Lower lobe of right lung (tissue), 2 donors: ENCODE results near the gene MVP. TPM values are rescaled to one million over a fixed set of nuclear protein-coding genes. Genes with fewer than 3 reads are reported as not detected.

Experiments used
- ATAC-seq, 2 donors: fragments of 200-7000 bp; cut with Tn5 transposase; one replicate each; pipeline ENCODE4 v1.9.1; 2020 to 2022; ENCODE audit warnings: mild to moderate bottlenecking in 2 of 2, moderate library complexity in 2 of 2
- DNase-seq: peaks from one replicate; pipeline ENCODE4 v3.0.0-alpha.2; 2020
- H3K27ac ChIP-seq: fragments of 200-600 bp; one replicate; pipeline ENCODE4 v1.8.0; 2022
- H3K27me3 ChIP-seq: fragments of 200-600 bp; one replicate; pipeline ENCODE4 v1.8.0; 2022; ENCODE audit warnings: low read depth
- H3K36me3 ChIP-seq: fragments of 200-600 bp; one replicate; pipeline ENCODE4 v1.8.0; 2022; ENCODE audit warnings: mild to moderate bottlenecking
- H3K4me1 ChIP-seq: fragments of 200-600 bp; one replicate; pipeline ENCODE4 v1.8.0; 2022
- H3K4me3 ChIP-seq: fragments of 200-600 bp; one replicate; pipeline ENCODE4 v1.8.0; 2022; ENCODE audit warnings: mild to moderate bottlenecking
- H3K9me3 ChIP-seq: fragments of 200-600 bp; one replicate; pipeline ENCODE4 v1.8.0; 2022
- intact Hi-C: fragments of 100-400 bp; cut with DNase I; formaldehyde crosslinking; loops from one replicate; pipeline ENCODE4 v1.11.0; 2022
- total RNA-seq: library from RNA; stranded (reverse); fragmentation: NEBNext Ultra II Directional; extraction: Animal tissue kit (Norgen Biotek cat#: 25700); gene quantifications from one replicate; pipeline ENCODE4 v1.2.1, GENCODE V29; 2021
- TF ChIP-seq, protein P1 (sequence below): fragments of 200-600 bp; IDR thresholded peaks from one replicate; pipeline ENCODE4 v1.8.0; 2022; ENCODE audit warnings: antibody characterized with exemption, mild to moderate bottlenecking
- donor health status: DM: no; HTN: yes; CAD: no; lungs with severe emphysema.

Gene MVP
- total RNA-seq, 1 donor from 2014 or later: 248 TPM

- peaks cover 2% of the 10 kb centered on the region for H3K27me3 ChIP-seq
- ATAC-seq (peak; percentile 61 to 62), DNase-seq (no peak)
- intact Hi-C loops: no loop called here
- H3K27ac ChIP-seq: no peak overlapping the region
- no peak overlapping the region for H3K4me3 ChIP-seq
- no peaks in the 10 kb centered on the region for H3K4me1 ChIP-seq
- TF ChIP-seq, protein P1, sequence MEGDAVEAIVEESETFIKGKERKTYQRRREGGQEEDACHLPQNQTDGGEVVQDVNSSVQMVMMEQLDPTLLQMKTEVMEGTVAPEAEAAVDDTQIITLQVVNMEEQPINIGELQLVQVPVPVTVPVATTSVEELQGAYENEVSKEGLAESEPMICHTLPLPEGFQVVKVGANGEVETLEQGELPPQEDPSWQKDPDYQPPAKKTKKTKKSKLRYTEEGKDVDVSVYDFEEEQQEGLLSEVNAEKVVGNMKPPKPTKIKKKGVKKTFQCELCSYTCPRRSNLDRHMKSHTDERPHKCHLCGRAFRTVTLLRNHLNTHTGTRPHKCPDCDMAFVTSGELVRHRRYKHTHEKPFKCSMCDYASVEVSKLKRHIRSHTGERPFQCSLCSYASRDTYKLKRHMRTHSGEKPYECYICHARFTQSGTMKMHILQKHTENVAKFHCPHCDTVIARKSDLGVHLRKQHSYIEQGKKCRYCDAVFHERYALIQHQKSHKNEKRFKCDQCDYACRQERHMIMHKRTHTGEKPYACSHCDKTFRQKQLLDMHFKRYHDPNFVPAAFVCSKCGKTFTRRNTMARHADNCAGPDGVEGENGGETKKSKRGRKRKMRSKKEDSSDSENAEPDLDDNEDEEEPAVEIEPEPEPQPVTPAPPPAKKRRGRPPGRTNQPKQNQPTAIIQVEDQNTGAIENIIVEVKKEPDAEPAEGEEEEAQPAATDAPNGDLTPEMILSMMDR: no peak
- H3K36me3 ChIP-seq: no peaks in the 10 kb centered on the region
- no peaks in the 10 kb centered on the region for H3K9me3 ChIP-seq
Observed at GRCh38 chr16:29891525-29892457, 71.5 kb downstream of the MVP start.

DNA sequence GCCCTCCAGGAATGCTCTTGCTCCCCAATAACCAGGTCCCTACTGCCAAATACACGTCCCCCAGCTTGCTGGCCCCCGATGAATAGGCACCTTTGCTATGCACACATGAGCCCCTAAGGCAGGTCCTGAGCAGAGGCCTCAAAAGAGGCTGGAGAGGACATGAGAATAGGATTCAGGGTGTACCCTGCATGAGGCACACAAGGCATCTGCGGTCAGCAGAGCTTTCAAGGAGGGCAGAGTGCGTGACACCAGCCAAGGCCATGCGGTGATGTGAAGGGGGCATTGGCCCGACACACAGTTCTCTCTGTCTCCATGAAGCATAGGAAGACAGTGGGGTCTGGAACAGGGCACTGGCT lies 72.2 kb downstream of the MVP start:
- no peaks in the 10 kb centered on the region for H3K9me3 ChIP-seq
- ATAC-seq: peak in 1 of 2 donors; percentile 26
- DNase-seq: no peak
- H3K36me3 ChIP-seq: no peaks in the 10 kb centered on the region
- TF ChIP-seq, protein P1: no peak
- intact Hi-C loops: no loop called here
- no peak overlapping the region for H3K4me3 ChIP-seq
- no peaks in the 10 kb centered on the region for H3K4me1 ChIP-seq
- no peak overlapping the region for H3K27ac ChIP-seq
- H3K27me3 ChIP-seq: peaks cover 8% of the 10 kb centered on the region

GRCh38 chr16:29893553-29893952 lies 73.3 kb downstream of the MVP start:
- Histone ChIP-seq H3K27me3 (peaks cover 16% of the 10 kb centered on the region), H3K27ac (no peak overlapping the region), H3K4me3 (no peak overlapping the region), H3K9me3 (no peaks in the 10 kb centered on the region), H3K4me1 (no peaks in the 10 kb centered on the region), H3K36me3 (no peaks in the 10 kb centered on the region)
- TF ChIP-seq, protein P1: no peak
- ATAC-seq (no peak), DNase-seq (no peak)
- intact Hi-C loops: no loop called here

DNA sequence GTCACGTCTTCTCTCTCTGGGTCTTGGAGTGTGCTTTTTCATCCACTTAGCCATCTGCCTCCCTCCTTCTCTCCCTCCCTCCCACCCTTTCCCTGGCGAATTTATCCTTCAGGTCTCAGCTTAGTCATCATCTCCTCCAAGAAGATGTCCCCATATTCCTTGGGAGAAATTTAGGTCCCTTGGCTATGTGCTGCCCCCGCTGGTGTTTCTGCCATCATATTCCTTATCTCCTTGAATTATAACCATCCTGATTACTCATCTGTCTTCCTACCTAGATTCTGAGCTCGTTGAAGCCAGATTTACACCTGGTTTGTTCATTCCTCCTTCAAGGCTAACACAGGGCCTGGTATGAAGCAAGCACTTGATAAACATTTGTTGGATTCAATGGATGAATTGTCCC lies 74.1 kb downstream of the MVP start:
- Histone ChIP-seq H3K27ac (no peak overlapping the region), H3K4me1 (no peaks in the 10 kb centered on the region), H3K4me3 (no peak overlapping the region), H3K36me3 (no peaks in the 10 kb centered on the region), H3K27me3 (peaks cover 16% of the 10 kb centered on the region), H3K9me3 (no peaks in the 10 kb centered on the region)
- DNase-seq (no peak), ATAC-seq (no peak)
- intact Hi-C loops: no loop called here
- TF ChIP-seq, protein P1: no peak

DNA sequence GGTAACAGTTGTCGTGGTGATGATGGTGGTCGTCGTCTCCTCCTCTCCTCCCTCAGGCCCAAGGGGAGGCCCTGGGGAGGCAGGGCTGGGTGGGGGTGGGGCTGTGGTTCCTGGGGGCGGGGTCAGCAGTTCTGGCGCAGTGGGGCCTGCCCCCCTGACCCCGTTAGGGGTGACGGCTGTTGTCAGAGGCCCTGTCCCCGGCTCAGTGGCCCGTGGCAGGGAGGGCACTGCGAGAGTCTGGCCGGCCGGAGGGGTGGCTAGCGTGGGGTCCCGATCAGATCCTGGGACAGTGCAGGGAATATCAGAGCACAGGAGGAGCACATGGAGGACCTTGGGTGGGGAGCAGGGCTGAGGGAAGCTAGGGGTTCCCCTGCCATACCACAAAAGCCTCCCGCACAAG lies 76.6 kb downstream of the MVP start:
- intact Hi-C loops: no loop called here
- no peaks in the 10 kb centered on the region for H3K36me3 ChIP-seq
- no peaks in the 10 kb centered on the region for H3K9me3 ChIP-seq
- H3K4me1 ChIP-seq: peaks cover 13% of the 10 kb centered on the region
- H3K27me3 ChIP-seq: peaks cover 24% of the 10 kb centered on the region
- TF ChIP-seq, protein P1: no peak
- DNase-seq (no peak), ATAC-seq (no peak)
- H3K4me3 ChIP-seq: no peak overlapping the region
- H3K27ac ChIP-seq: no peak overlapping the region
